ENCODE data around the gene SPRR1A.

SPRR1A gene

DNA sequence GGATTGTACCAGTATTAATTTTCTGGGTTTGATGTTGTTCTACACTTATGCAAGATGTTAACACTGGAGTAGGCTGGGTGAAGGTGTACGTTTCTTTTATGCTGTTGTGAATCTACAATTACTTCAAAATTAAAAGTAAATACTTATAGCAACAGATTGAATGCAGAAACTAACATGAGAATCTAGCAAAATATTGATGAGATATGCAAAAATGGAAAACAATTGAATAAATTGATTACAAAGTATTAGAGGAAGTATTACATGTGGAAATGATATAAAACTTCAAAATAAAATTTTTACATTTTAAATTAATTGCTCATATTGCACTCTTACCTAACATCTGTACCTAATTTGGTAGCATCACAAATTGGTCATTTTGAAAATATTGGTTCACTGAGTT lies 12.0 kb downstream of the SPRR1A start:
- no peak for DNase-seq
- Histone ChIP-seq H3K4me1 (no peaks in the 10 kb centered on the region), H3K9me3 (no peaks in the 10 kb centered on the region), H3K4me3 (ENCODE audit: low read depth, low read length) (no peak overlapping the region), H3K36me3 (no peaks in the 10 kb centered on the region), H3K27me3 (no peaks in the 10 kb centered on the region)
- TF ChIP-seq, protein P1, sequence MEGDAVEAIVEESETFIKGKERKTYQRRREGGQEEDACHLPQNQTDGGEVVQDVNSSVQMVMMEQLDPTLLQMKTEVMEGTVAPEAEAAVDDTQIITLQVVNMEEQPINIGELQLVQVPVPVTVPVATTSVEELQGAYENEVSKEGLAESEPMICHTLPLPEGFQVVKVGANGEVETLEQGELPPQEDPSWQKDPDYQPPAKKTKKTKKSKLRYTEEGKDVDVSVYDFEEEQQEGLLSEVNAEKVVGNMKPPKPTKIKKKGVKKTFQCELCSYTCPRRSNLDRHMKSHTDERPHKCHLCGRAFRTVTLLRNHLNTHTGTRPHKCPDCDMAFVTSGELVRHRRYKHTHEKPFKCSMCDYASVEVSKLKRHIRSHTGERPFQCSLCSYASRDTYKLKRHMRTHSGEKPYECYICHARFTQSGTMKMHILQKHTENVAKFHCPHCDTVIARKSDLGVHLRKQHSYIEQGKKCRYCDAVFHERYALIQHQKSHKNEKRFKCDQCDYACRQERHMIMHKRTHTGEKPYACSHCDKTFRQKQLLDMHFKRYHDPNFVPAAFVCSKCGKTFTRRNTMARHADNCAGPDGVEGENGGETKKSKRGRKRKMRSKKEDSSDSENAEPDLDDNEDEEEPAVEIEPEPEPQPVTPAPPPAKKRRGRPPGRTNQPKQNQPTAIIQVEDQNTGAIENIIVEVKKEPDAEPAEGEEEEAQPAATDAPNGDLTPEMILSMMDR (IDR thresholded peaks at IDR 0.05; ENCODE audit: low read depth, low read length) = no peak

DNA sequence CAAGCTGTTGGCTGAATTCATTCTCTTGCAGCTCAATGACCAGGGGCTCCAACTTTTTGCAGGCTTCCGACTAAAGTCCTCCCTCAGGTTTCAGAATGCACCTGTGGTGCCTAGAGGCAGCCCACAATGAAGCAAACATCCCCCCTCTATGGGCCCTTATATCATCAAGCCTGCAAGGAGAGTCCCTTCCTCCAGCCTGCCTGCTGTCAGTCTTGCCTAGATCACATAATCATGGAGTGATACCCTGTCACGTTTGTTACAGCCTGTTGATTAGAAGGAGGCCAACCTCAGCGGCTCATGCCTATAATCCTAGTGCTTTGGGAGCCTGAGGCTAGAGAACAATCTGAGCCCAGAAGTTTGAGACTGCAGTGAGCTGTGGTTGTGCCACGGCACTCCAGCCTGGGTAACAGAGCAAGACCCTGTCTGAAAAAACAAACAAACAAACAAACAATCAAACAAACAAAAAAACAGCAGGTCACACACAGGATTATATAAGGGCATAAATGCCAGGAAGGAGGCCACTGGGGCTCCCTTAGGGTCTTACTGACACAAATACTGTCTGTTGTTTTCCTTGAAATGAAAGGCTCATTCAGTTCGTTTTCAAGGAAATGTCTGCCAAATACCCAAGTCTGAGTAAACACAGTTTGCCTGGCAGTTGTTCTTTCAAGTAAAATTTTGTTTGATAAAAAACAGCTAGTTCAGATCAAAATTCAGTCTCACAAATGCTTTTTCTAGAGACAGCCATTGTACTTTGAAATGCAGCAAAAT lies 12.9 kb downstream of the SPRR1A start:
- Histone ChIP-seq H3K4me3 (ENCODE audit: low read depth, low read length) (no peak overlapping the region), H3K4me1 (no peaks in the 10 kb centered on the region), H3K36me3 (no peaks in the 10 kb centered on the region), H3K27me3 (no peaks in the 10 kb centered on the region), H3K9me3 (no peaks in the 10 kb centered on the region)
- TF ChIP-seq, protein P1 (IDR thresholded peaks at IDR 0.05; ENCODE audit: low read depth, low read length) = no peak
- no peak for DNase-seq

DNA sequence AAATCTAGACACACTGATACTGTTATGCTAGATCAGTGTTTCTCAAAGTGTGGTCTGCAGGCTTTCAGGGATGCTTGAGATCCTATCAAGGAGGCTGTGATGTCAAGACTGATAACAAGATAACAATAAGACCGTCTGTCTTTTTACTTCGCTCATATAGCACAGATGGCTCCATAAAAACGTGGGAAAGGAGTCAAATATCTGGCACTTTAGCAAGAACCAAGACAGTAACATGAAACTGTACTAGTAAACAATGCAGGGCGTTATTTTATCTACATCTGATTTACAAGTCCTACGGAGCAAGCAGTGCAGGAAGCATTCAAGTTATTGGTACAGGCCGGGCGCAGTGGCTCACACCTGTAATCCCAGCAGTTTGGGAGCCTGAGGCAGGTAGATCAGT lies 14.0 kb downstream of the SPRR1A start:
- Histone ChIP-seq H3K9me3 (no peaks in the 10 kb centered on the region), H3K36me3 (no peaks in the 10 kb centered on the region), H3K27me3 (no peaks in the 10 kb centered on the region), H3K4me1 (no peaks in the 10 kb centered on the region), H3K4me3 (ENCODE audit: low read depth, low read length) (no peak overlapping the region)
- TF ChIP-seq, protein P1 (IDR thresholded peaks at IDR 0.05; ENCODE audit: low read depth, low read length) = no peak
- DNase-seq = no peak

DNA sequence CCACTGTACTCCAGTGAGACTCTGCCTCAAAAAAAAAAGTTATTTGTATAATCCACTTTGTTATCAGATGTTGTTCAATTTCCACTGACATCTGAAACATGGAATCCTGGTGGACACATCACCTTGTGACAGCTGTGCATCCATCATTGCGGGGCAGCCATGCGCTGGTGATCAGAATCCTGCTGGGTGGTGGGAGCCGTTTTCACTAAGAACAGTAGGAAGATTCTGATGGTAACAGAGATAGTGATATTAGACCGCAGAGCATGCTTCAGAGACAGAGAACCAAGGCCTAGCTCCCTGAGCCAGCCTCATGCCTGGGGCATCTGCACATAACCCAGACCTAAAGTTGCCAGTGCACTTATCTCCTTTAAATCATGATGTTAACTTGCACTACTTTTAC lies 14.6 kb downstream of the SPRR1A start:
- Histone ChIP-seq H3K9me3 (no peaks in the 10 kb centered on the region), H3K27me3 (no peaks in the 10 kb centered on the region), H3K36me3 (no peaks in the 10 kb centered on the region), H3K4me1 (no peaks in the 10 kb centered on the region), H3K4me3 (ENCODE audit: low read depth, low read length) (no peak overlapping the region)
- DNase-seq = no peak
- TF ChIP-seq, protein P1 (IDR thresholded peaks at IDR 0.05; ENCODE audit: low read depth, low read length) = no peak

DNA sequence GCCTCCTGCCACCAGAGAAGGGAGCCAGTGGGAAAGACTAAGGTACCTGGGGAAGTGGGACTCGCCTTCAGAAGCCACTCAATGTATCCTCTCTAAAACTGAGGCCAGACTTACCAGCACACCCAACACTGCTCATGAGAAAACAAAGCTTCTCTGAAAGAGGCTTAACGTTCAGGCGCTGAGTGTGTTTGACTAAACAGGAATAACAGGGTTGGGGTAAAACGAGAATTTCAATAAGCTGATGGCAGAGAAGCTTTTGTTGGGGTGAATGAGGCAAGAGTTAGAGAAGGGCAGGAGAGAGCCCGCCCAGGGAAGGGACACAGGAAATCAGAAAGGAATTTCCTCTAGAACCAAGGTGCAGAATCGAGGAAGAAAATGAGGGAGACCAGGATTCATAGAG lies 15.9 kb downstream of the SPRR1A start:
- TF ChIP-seq, protein P1 (IDR thresholded peaks at IDR 0.05; ENCODE audit: low read depth, low read length) = no peak
- Histone ChIP-seq H3K9me3 (no peaks in the 10 kb centered on the region), H3K36me3 (no peaks in the 10 kb centered on the region), H3K4me3 (ENCODE audit: low read depth, low read length) (no peak overlapping the region), H3K27me3 (no peaks in the 10 kb centered on the region), H3K4me1 (no peaks in the 10 kb centered on the region)
- no peak for DNase-seq

DNA sequence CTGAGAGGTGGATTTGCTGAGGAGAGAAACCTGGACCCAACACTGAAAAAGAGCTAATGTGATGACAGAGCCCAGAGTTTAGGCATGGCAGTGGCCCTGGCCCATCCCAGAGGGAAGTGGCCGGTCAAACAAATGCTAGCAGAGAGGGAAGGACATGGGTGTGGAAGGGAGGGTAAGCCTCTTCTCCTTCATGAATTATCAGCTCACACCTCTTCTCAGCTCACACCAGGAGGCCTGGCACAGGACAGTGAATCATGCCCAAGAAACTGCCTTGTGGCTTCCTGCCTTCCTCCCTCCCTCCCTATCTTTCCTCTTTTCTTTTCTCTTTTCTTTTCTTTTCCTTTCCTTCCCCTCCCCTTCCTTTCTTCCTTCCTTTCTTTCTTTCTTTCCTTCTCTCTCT lies 16.4 kb downstream of the SPRR1A start:
- no peaks in the 10 kb centered on the region for H3K9me3 ChIP-seq
- TF ChIP-seq, protein P1 (IDR thresholded peaks at IDR 0.05; ENCODE audit: low read depth, low read length) = no peak
- no peaks in the 10 kb centered on the region for H3K36me3 ChIP-seq
- no peak for DNase-seq
- no peaks in the 10 kb centered on the region for H3K4me1 ChIP-seq
- no peak overlapping the region for H3K4me3 ChIP-seq (ENCODE audit: low read depth, low read length)
- no peaks in the 10 kb centered on the region for H3K27me3 ChIP-seq
